Epithelial cell of esophagus (primary cell): ENCODE measurements around the gene RAB3GAP2.
"Not testable (repeated sequence)": the region's sequence is repeated elsewhere in the genome, so short reads cannot be mapped to it uniquely, and the experiment has no call there.

Experiments
- DNase-seq: peaks from one replicate; pipeline ENCODE4 v3.0.0; 2010; ENCODE audit warnings: low read depth
- H3K4me3 ChIP-seq: 2 replicates; pipeline ENCODE4 v1.5.1; 2011; ENCODE audit warnings: mild to moderate bottlenecking, low read length, control low read depth
- TF ChIP-seq, protein P1 (sequence below): IDR thresholded peaks from 2 replicates; pipeline ENCODE4 v1.5.1; 2011; ENCODE audit warnings: low read depth, mild to moderate bottlenecking, low read length, control low read depth, inconsistent platforms; ENCODE audit not compliant: insufficient read depth; ENCODE audit errors: missing control alignments

Gene RAB3GAP2

GRCh38 chr1:220159041-220159440, 113.2 kb downstream of the RAB3GAP2 start:
- TF ChIP-seq, protein P1, sequence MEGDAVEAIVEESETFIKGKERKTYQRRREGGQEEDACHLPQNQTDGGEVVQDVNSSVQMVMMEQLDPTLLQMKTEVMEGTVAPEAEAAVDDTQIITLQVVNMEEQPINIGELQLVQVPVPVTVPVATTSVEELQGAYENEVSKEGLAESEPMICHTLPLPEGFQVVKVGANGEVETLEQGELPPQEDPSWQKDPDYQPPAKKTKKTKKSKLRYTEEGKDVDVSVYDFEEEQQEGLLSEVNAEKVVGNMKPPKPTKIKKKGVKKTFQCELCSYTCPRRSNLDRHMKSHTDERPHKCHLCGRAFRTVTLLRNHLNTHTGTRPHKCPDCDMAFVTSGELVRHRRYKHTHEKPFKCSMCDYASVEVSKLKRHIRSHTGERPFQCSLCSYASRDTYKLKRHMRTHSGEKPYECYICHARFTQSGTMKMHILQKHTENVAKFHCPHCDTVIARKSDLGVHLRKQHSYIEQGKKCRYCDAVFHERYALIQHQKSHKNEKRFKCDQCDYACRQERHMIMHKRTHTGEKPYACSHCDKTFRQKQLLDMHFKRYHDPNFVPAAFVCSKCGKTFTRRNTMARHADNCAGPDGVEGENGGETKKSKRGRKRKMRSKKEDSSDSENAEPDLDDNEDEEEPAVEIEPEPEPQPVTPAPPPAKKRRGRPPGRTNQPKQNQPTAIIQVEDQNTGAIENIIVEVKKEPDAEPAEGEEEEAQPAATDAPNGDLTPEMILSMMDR, result no peak

GRCh38 chr1:220158530-220158929, 113.7 kb downstream of the RAB3GAP2 start:
- DNase-seq, H3K4me3 ChIP-seq: not testable (repeated sequence)

More at GRCh38 chr1:220159041-220159440, 113.2 kb downstream of the RAB3GAP2 start:
- DNase-seq, result no peak
- no peak overlapping the region for H3K4me3 ChIP-seq

GRCh38 chr1:220157738-220158137, 114.5 kb downstream of the RAB3GAP2 start:
- no peak for DNase-seq

GRCh38 chr1:220156620-220157146, 115.6 kb downstream of the RAB3GAP2 start:
- TF ChIP-seq, protein P1, result no peak
- H3K4me3 ChIP-seq, result no peak overlapping the region
- DNase-seq, result no peak

More at GRCh38 chr1:220157738-220158137, 114.5 kb downstream of the RAB3GAP2 start:
- no peak overlapping the region for H3K4me3 ChIP-seq
- TF ChIP-seq, protein P1, result no peak

DNA sequence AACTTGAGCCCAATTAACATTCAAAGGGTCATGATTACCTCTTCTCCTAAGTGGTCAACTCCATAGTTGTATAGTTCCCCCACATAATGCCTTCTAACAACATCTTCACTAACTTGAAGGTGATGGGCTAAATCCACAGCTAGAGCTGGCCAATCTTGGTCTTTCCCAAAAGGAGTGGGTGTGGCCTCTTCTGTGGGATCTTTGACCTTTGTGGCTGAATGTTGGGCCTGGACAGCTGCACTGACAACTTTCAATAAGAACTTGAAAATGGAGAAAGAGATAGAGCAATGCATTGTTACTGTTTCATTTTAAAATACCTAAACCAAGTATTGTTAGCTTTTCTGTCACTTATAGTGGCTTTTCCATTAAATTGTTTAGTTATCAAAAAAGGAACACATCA, 119.1 kb downstream of the RAB3GAP2 start:
- TF ChIP-seq, protein P1, result no peak

GRCh38 chr1:220151454-220151853, 120.8 kb downstream of the RAB3GAP2 start:
- H3K4me3 ChIP-seq, result no peak overlapping the region
- no peak for DNase-seq
- TF ChIP-seq, protein P1, result no peak

More for the DNA sequence above, 119.1 kb downstream of the RAB3GAP2 start:
- no peak overlapping the region for H3K4me3 ChIP-seq
- no peak for DNase-seq

DNA sequence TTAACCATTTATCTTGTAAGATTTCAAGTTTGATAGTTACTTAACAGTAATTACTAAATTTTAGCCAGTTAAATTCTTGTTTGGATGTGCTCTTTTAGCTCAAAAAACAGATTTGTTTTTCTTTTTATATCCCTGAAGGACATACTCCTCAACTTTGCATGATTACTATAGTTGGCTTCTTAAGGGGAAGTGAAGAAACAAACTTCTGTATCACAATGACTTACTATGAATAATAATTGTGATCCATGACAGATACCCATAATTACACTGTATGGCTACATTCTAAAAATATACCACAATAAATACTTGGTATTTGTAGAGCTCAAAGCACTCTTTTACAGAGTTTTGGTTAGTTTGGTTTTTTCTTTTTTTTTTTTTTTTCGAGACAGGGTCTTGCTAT, 122.5 kb downstream of the RAB3GAP2 start:
- no peak overlapping the region for H3K4me3 ChIP-seq
- DNase-seq, result no peak
- TF ChIP-seq, protein P1, result no peak
